Hepatocyte (in vitro differentiated cells): Measurements from ENCODE around the gene BCAS3.

ENCODE experiments used
- CTCF ChIP-seq: fragments of 200-600 bp; sonication (generic); IDR thresholded peaks from 2 replicates; pipeline ENCODE4 v1.5.1; 2016; ENCODE audit warnings: antibody characterized with exemption, mild to moderate bottlenecking; ENCODE audit not compliant: poor library complexity
- EZH2 ChIP-seq: fragments of 200-600 bp; sonication (generic); IDR thresholded peaks from 2 replicates; pipeline ENCODE4 v1.6.1; 2016; ENCODE audit warnings: antibody characterized with exemption, mild to moderate bottlenecking, borderline replicate concordance

GRCh38 chr17:61413661-61414126 is 736.0 kb downstream of the BCAS3 start:
- no peak for TF ChIP-seq CTCF
- no peak for TF ChIP-seq EZH2
